HG03135 (cell line): Measurements from ENCODE around the gene TBC1D22B.
"Not testable (repeated sequence)": the region's sequence is repeated elsewhere in the genome, so short reads cannot be mapped to it uniquely, and the experiment has no call there.

ENCODE experiments used
- ATAC-seq: cut with Tn5 transposase; IDR thresholded peaks from one replicate; pipeline ENCODE4 v1.9.1; 2021; ENCODE audit warnings: mild to moderate bottlenecking, moderate library complexity; ENCODE audit not compliant: unreplicated experiment

TBC1D22B gene

DNA sequence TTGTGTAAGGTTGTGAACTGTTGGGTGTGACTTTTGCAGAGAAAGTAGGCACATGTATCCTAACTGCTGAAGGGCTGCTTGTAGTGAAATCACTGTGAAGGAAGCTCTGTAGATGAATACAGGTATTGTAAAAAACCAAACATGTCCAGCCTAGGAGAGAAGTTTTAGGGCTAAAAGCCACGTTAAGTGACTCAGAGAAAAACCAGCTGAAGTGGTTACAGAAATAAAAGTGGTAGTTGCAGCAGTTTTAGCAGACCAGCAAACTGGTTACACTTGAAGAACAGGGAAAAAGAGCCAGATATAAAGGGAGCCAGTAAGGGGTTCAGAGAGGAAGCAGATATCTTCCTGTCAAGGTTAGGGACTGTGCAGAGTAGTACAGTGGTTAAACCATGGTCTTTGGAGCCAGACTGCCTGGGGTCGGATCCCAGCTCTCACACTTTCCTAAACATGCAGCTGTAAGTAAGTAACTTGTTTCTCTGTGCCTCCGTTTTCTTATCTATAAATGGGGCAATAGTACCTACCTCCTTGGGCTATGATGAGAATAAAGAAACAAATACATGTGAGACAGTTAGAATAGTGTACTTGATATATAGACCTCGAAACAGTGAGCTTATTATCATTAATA is 62.4 kb downstream of the TBC1D22B start:
- no peak for ATAC-seq

DNA sequence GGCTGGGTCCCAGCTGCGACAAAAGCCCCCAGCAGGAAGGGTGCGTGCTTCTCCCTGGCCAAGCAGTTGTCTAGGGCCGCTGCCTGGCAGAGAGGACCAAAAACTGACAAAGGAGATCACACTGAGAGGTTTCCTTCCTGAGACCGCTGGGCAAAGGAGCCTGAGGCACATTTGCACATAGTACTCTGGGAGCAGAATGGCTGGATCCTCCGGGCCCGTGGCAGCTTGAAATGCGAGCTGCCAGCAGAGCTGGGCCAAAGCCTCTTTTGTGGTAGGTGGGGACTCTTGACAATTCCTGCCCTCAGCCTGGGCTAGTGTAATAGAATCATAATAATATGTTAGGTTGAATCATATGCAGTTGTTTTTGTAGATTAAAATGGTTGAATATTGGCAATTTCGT is 63.1 kb downstream of the TBC1D22B start:
- no peak for ATAC-seq

DNA sequence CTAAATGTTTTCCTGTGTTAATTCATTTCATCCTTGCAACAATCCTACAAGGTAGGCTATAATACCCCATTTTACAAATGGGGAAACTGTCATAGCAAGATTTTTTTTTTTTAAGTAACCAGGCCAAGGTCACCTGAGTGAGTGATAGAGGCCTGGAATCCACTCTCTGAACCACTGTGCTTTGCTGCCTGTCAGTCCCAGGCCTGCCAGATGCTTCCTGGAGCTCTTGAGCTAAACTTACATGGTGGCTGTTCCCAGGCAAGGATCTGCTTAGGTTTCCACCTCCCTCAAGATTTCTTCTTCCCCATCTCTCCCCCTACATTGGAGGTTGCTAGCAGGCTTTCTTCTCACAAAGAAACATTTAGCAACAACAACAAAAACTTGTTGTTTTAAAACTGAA is 63.5 kb downstream of the TBC1D22B start:
- ATAC-seq: no peak

DNA sequence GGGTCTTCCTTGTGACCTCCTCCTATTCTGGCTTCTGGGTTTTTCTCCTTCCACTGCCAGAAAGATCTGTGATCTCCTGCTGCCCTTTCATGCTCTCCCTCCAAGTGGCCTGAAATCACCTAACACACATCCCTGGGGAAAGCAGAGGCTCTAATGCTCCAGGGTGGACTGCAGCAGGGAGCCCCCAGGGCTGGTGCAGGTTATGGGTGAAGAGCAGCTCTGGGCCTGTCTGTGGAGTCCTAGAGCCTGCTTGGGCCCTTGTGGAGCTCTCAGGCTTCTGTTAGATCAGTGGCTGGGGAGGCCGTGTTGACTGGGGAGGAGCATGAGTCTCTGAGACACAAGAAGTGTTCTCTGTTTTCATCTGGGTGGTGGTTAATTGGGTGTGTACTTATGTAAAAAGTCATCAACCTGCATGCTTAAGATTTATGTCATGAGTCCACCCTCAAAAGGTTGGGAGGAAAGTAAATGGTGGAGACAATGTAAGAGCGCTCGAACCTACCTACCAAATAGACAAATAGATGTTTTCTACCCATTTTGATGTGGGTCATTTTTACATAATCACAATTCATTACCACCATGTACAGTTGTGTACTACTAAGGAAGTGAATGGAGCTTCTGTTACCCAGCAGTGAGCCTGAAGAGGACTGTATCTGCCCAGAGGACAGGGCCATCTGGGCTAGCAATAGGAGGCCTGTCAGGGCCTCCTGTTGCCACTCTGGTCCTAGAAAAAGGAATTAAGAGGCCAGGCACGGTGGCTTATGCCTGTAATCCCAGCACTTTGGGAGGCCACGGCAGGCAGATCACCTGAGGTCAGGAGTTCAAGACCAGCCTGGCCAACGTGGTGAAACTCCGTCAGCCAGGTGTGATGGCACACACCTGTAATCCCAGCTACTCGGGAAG is 64.2 kb downstream of the TBC1D22B start:
- ATAC-seq: no peak

DNA sequence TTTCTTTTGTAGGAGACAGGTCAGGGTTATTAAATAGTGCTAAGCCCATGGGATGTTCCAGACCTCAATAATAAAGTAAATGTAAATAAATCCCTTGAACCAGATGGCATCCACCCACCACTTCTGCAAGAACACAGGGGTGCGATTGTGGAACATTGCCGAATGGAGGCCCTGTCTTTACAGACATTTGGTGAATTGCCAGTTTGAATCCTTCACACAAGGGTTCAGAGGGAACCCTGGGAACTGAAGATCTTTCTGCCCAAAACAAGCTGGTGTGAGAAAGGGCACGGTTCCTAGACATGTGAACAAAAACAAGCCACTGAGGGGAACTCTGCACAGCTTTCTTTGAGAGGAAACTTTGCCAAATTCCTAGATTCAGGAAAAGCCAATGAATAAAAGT is 66.0 kb downstream of the TBC1D22B start:
- ATAC-seq: no peak

DNA sequence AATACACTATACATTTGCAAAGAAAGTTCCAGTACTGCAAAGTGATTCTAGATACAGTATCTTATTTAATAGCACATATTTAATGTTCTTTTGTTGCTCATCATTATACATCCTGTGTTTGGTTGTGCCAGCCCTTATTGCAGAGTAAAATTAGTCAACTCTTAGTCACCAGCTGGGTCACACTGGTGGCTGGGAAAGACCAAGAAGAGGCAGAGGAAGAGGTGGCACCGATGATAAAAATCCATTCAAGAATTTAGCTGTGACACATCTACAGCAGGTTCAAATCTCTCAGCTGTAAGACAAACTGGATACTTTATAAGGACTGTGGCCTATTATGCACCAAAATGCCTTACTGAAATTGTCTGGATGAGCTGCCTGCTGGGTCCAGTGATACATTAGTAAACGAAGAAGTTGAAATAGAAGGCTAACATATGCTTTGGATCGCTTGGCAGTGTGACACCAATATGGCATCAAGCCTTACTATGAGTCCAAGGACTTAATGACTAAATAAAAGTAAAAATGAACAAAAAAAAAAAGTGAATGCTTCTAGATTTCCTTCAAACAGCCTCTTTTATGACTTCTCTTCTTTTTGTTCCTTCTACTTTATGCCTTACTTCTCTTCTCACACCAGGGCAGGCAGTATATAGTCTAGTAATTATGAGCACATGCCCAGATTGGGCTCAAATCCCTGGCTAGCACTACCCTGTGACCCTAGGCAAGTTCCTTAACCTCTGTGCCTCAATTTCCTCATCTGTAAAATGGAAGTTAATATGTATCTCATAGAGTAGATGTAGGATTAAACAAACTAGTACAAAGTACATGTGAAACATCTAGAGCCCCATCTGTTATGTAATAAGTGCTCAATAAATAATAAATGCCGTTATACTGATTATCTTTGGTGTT is 66.8 kb downstream of the TBC1D22B start:
- ATAC-seq: no peak

DNA sequence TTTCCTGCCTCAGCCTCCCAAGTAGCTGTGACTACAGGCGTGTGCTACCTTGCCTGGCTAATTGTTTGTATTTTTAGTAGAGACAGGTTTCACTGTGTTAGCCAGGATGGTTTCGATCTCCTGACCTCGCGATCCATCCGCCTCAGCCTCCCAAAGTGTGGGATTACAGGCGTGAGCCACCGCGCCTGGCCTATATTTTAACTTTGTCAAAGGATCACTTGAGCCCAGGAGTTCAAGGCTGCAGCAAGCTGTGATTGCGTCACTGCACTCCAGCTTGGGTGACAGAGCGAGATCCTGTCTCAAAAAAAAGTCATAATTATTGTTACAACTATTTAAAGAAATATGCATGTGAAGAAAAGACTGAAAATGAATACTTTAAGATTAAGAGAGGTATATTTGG is 72.8 kb downstream of the TBC1D22B start:
- ATAC-seq: not testable (repeated sequence)

DNA sequence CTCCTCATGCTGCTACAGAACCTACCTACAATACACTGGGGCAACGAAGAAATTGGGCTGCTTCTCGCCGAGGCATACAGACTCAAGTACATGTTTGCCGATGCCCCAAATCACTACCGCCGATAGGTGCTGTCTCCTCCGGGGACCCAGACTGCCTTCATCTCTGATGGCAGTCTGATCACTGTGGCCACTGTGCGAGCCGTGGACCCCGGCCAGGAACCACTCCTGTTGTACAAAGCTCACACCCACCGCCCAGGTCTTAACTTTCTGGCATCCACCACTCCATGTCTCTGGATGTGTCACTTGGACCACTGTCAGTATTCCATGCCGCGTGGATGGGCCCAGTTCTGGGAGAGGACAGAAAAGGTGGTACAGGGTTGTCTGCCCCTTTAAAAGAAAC is 73.5 kb downstream of the TBC1D22B start:
- ATAC-seq: no peak

DNA sequence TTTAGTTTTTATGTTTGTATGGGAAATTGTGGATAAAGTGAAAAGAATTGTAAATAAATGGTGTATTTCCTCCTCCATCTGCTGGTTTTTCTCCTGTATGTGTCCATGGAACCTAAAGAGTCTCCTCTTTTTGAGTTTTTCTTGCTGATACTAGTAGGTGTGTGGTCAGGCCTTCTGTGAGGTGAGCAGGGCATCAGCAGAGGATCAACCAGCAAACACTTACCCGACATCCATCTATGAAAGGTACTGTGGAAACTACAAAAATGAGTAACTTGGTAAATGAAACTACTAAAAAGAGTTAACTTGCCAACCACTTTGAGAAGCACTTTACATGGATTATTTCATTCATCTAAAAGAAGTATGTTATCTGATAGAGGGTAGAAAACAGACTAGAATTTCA is 75.3 kb downstream of the TBC1D22B start:
- ATAC-seq: no peak

DNA sequence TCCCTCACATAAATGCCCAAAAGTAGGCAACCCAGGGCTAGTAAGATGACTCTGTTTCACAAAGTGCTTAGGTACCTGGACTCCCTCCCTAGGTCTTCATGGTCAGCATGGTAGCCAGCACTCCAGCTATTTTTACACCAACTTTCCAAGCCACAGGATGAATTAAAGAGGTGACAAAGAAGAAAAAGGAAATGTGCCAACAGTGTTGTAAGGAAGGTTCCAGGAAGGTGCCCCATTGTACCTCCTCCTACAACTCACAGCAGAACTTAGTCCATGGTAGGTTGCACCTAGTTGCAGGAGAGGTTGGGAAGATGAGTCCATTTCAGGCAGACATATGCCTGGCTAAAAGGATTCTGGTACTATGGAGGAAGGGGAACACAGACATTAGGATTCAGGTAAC is 76.5 kb downstream of the TBC1D22B start:
- no peak for ATAC-seq

DNA sequence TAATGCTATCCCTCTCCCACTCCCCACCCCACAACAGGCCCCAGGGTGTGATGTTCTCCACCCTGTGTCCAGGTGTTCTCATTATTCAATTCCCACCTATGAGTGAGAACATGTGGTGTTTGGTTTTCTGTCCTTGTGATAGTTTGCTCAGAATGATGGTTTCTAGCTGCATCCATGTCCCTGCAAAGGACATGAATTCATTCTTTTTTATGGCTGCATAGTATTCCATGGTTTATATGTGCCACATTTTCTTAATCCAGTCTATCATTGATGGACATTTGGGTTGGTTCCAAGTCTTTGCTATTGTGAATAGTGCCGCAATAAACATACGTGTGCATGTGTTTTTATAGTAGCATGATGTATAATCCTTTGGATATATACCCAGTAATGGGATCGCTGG is 80.7 kb downstream of the TBC1D22B start:
- ATAC-seq: not testable (repeated sequence)

DNA sequence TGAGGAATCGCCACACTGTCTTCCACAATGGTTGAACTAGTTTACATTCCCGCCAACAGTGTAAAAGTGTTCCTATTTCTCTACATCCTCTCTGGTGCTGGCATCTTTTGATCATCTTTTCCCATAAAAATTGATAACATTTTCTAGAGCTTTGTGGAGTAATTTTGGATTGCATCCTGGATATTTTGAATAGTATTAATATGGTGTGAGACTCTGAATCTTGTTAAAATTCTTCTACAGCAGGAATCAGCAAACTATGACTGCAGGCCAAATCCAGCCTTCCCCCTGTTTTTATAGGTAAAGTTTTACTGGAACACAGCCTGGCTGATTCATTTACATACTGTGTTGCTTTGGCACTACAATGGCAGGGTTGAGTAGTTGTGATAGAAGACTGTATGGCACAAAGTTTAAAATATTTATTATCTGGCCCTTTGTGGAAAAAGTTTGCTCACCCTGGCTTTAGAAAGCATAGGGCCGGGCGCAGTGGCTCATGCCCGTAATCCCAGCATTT is 81.2 kb downstream of the TBC1D22B start:
- ATAC-seq: no peak

DNA sequence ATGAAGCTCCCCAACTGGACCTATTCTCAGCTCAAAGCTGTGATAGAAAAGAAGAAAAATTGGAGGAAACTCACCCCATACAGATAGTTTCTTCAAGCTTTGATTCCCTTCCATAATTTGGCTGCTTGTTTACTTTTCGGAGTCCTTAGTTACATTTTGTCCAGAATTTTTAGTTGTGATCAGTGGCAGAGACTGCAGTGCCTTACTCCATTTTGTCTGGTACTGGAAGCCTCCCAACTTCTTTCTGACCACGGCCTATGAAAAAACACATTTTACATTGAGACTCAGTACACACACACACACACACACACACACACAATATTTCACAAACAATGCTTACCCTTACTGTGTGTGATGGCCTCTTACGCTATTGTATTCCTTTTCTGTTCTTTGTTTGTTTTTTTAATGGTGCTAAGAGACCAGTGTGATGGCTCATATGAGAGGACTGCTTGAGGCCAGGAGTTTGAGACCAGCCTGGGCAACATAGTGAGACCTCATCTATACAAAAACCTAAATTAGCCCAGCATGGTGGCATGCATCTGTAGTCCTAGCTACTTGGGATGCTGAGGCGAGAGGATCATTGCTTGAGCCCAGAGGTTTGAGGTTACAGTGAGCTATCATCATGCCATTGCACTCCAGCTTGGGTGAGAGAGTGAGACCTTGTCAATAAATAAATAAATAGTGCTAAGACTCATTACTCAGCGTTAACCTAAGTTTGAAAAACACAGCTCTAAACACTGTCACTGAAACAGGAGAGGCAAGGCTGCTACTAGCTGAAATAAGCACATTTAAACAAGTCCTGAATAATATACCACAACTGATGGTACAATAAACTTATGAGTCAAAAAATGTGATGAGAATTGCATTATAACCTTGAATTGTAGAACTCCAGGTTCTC is 82.4 kb downstream of the TBC1D22B start:
- no peak for ATAC-seq

DNA sequence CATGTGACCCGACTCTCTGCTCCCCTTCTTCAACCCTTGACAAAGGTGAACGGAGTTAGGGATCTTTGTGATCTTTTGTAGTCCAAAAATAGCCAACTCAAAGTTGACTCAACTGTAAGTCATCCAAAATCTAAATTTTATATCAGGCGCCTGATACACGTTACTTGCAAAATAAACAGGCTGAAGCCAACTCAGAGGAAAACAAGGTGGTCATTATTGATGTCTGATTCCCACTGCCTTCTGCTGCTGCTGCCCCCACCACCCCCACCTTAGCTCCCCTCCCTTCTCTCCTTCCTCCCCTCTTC is 83.0 kb downstream of the TBC1D22B start:
- no peak for ATAC-seq

DNA sequence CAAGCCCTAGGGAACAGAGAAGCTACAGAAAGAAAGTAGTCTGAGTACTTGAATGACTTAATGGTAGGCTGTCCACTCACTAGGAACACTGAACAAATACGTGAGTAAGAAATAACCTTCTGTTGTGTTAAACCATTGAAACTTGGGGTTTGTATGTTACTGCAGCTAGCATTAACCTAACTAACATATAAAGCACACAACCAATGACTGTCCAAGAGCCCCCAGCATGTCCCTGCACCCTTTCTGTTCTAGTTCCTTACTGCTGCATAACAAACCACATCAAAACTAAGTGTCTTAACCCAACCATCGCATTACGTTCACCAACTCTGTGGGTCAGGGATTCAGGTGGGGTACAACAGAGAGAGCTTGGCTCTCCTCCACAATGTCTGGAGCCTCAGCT is 85.7 kb downstream of the TBC1D22B start:
- no peak for ATAC-seq

DNA sequence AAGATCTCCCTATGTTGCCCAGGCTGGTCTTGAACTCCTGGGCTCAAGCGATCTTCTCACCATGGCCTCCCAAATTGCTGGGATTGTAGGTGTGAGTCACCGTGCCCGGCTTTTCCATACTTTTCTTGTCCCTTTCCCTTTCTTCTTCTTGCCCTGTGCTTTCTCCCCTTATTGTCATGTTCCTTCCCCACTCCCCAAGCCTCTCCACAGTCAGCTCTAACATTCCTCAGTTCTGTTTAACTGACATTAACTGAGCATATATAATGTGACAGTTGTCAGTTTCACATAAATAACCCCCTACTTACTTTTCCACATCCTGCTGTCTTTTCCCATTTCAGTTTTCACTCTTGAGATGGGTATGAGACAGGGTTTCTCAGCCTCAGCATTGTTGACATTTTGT is 86.7 kb downstream of the TBC1D22B start:
- ATAC-seq: no peak

DNA sequence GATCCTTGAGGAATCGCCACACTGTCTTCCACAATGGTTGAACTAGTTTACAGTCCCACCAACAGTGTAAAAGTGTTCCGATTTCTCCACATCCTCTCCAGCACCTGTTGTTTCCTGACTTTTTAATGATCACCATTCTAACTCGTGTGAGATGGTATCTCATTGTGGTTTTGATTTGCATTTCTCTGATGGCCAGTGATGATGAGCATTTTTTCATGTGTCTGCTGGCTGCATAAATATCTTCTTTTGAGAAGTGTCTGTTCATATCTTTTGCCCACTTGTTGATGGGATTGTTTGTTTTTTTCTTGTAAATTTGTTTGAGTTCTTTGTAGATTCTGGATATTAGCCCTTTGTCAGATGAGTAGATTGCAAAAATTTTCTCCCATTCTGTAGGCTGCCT is 88.2 kb downstream of the TBC1D22B start:
- not testable (repeated sequence) for ATAC-seq

DNA sequence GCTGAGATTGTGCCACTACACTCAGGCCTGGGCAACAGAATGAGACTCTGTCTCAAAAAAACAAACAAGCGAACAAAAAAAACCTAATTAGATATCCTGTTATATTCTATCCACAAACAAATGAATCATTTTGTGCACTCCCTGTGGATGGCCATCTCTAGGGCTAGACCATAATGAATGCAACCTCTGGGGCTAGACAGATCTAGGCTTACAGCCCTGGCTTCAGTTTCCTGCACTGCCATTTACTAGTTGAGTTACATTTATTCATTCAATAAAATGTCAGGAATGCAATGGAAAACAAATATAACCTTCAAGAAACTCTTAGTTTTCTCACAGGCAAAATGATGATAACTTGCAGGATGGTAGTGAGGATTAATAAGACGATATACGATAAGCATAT is 89.6 kb downstream of the TBC1D22B start:
- ATAC-seq: no peak

DNA sequence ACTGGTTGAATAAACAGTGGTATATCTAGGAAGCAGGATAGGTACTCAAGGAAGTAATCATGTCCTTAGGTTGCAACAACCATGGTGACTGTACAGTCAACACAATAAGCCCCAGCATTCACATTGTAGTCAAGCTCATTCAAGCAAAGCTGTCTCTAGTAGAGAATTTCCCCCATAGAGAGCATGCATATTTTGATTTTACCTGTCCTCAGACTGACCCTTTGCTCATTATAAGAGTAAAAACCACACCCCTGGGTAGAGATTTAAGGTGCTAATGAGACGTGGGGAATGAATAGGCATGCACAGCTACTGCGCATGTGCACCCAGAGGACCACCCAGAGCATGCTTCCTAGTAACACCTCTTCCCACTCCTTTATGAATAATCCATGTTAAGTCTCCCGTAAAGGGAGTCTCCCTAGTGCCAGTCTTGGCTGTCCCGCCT is 90.1 kb downstream of the TBC1D22B start:
- ATAC-seq: no peak

DNA sequence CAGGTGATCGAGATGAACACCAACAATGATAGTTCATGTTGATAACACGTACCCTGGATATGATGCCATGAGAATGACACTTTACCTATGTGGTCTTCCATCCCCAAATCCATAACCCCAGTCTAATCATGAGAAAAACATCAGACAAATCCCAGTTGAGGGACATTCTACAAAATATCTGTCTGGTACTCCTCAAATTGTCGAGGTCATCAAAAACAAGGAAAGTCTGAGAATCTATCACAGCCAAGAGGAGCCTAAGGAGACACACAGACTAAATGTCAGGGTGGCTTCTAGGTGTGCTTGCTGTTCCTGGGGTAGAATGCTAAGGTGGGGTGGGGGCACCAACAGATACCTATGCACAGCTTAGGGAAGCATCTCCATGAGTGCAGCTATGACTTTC is 93.5 kb downstream of the TBC1D22B start:
- ATAC-seq: no peak
